Measurements from ENCODE around the gene SPSB3.

SPSB3 gene

GRCh38 chr16:1782408-1783264 is at the start of gene SPSB3, which contains the start of gene NUBP2:
TSS of gene SPSB3 (minus strand) at chr16:1782571. CDS start at chr16:1781483, 1,088 bp downstream.
TSS of gene NUBP2 (plus strand) at chr16:1782960. CDS start at chr16:1783021, 61 bp downstream.
- in situ Hi-C loops (cut with HindIII; ENCODE audit: low sequenced_read_pairs) = no loop called here

- in situ Hi-C loops (cut with HindIII; ENCODE audit: low sequenced_read_pairs) = no loop called here
Measured at GRCh38 chr16:1831186-1832075, 49.1 kb upstream of the SPSB3 start.

- in situ Hi-C loops (cut with HindIII; ENCODE audit: low sequenced_read_pairs) = no loop called here
Measured at GRCh38 chr16:1830213-1830612, 47.8 kb upstream of the SPSB3 start.

- in situ Hi-C loops (cut with HindIII; ENCODE audit: low sequenced_read_pairs) = no loop called here
Measured at GRCh38 chr16:1828645-1829410, 46.5 kb upstream of the SPSB3 start.

GRCh38 chr16:1826691-1827573 is 44.6 kb upstream of the SPSB3 start, which contains the start of the genes FAHD1 and HAGH:
TSS of gene FAHD1 (plus strand) at chr16:1827206. CDS start at chr16:1827239, 33 bp downstream.
TSS of gene HAGH (minus strand) at chr16:1826825. CDS start at chr16:1826787, 38 bp downstream.
- in situ Hi-C loops (cut with HindIII; ENCODE audit: low sequenced_read_pairs) = no loop called here

- in situ Hi-C loops (cut with HindIII; ENCODE audit: low sequenced_read_pairs) = no loop called here
Measured at GRCh38 chr16:1825864-1826690, 43.7 kb upstream of the SPSB3 start.

GRCh38 chr16:1825381-1825863 is 43.1 kb upstream of the SPSB3 start:
- in situ Hi-C loops (cut with HindIII; ENCODE audit: low sequenced_read_pairs) = no loop called here

- in situ Hi-C loops (cut with HindIII; ENCODE audit: low sequenced_read_pairs) = no loop called here
Measured at GRCh38 chr16:1823821-1824220, 41.5 kb upstream of the SPSB3 start.

GRCh38 chr16:1822801-1823200 is 40.4 kb upstream of the SPSB3 start:
- in situ Hi-C loops (cut with HindIII; ENCODE audit: low sequenced_read_pairs) = no loop called here

- in situ Hi-C loops (cut with HindIII; ENCODE audit: low sequenced_read_pairs) = no loop called here
Measured at GRCh38 chr16:1821861-1822611, 39.7 kb upstream of the SPSB3 start.

- in situ Hi-C loops (cut with HindIII; ENCODE audit: low sequenced_read_pairs) = no loop called here
Measured at GRCh38 chr16:1820946-1821290, 38.5 kb upstream of the SPSB3 start.

GRCh38 chr16:1820096-1820945 is 38.0 kb upstream of the SPSB3 start:
- in situ Hi-C loops (cut with HindIII; ENCODE audit: low sequenced_read_pairs) = no loop called here

GRCh38 chr16:1819611-1820010 is 37.2 kb upstream of the SPSB3 start:
- in situ Hi-C loops (cut with HindIII; ENCODE audit: low sequenced_read_pairs) = no loop called here

GRCh38 chr16:1818873-1819525 is 36.6 kb upstream of the SPSB3 start:
- in situ Hi-C loops (cut with HindIII; ENCODE audit: low sequenced_read_pairs) = no loop called here

- in situ Hi-C loops (cut with HindIII; ENCODE audit: low sequenced_read_pairs) = no loop called here
Measured at GRCh38 chr16:1818204-1818872, 36.0 kb upstream of the SPSB3 start.

GRCh38 chr16:1817716-1818115 is 35.3 kb upstream of the SPSB3 start:
- in situ Hi-C loops (cut with HindIII; ENCODE audit: low sequenced_read_pairs) = no loop called here

All from endothelial cell of hepatic sinusoid (primary cell).